HepG2 (cell line): ENCODE results near the gene MAN1B1. TPM values are rescaled to one million over a fixed set of nuclear protein-coding genes. Genes with fewer than 3 reads are reported as not detected.
A peak's percentile ranks its signal among the peaks of the same experiment; 100 is the strongest.

Source experiments
- ATF7 ChIP-seq, 2 experiments: fragments of 450-650 bp in 1 of 2; sonication (generic) in 1 of 2; formaldehyde crosslinking in 1 of 2; IDR thresholded peaks; 2 replicates each; pipeline versions ENCODE4 v1.4.0 to v1.6.1; 2016 to 2020; ENCODE audit warnings: antibody characterized with exemption in 1 of 2, mild to moderate bottlenecking in 1 of 2, missing genetic modification reagents in 1 of 2
- REST ChIP-seq, 2 experiments: IDR thresholded peaks; 2 replicates each; pipeline ENCODE4 v1.6.1; 2011 to 2012; ENCODE audit warnings: low read length in 2 of 2, borderline replicate concordance in 1 of 2, low read depth in 1 of 2, mild to moderate bottlenecking in 1 of 2, moderate library complexity in 1 of 2
- REXO4 ChIP-seq: sonication (generic); formaldehyde crosslinking; IDR thresholded peaks from 2 replicates; pipeline ENCODE4 v1.8.0; 2022; ENCODE audit warnings: missing genetic modification reagents, mild to moderate bottlenecking, borderline replicate concordance
- RORA ChIP-seq: sonication (generic); formaldehyde crosslinking; IDR thresholded peaks from 2 replicates; pipeline ENCODE4 v1.5.0; 2020; ENCODE audit warnings: mild to moderate bottlenecking, missing genetic modification reagents, moderate library complexity
- TFAP4 ChIP-seq: sonication (generic); IDR thresholded peaks from 2 replicates; pipeline ENCODE4 v1.6.1; 2016; ENCODE audit warnings: low read depth, borderline replicate concordance
- ZNF337 ChIP-seq: sonication (generic); formaldehyde crosslinking; IDR thresholded peaks from 2 replicates; pipeline ENCODE4 v1.5.1; 2020; ENCODE audit warnings: missing genetic modification reagents, low read depth, mild to moderate bottlenecking, borderline replicate concordance
- ZNF441 ChIP-seq: sonication (generic); formaldehyde crosslinking; IDR thresholded peaks from 2 replicates; pipeline ENCODE4 v1.7.0; 2021; ENCODE audit warnings: missing genetic modification reagents, borderline replicate concordance
- ZNF7 ChIP-seq: IDR thresholded peaks from 2 replicates; pipeline ENCODE4 v1.6.1; 2016; ENCODE audit warnings: missing biosample characterization, missing genetic modification reagents
- ZSCAN30 ChIP-seq: sonication (generic); formaldehyde crosslinking; IDR thresholded peaks from 2 replicates; pipeline ENCODE4 v1.5.0; 2020; ENCODE audit warnings: mild to moderate bottlenecking, missing genetic modification reagents
- polyA plus RNA-seq, 8 experiments: library from polyadenylated mRNA; depleted of rRNA in 3 of 8; stranded (reverse) in 7 of 8; unstranded in 1 of 8; fragments of >200 nt; fragmentation: Illumina TruSeq in 4 of 8; extraction: Trizol in 4 of 8; gene quantifications; 2 replicates each; pipeline versions ENCODE4 v1.2.1 to v1.2.3, GENCODE V29; 2011 to 2016; ENCODE audit warnings: low read depth in 4 of 8, missing spikeins in 1 of 8, mixed read lengths in 1 of 8; ENCODE audit not compliant: insufficient read depth in 1 of 8
- total RNA-seq, 5 experiments: library from RNA; depleted of rRNA; stranded (reverse); fragments of >200 nt; fragmentation: Illumina TruSeq; extraction: Trizol; gene quantifications; 2 replicates each; pipeline ENCODE4 v1.2.3, GENCODE V29; 2016; ENCODE audit warnings: low read depth in 1 of 5
- TF ChIP-seq, protein P1 (sequence below): sonication (generic); formaldehyde crosslinking; IDR thresholded peaks from 2 replicates; pipeline ENCODE4 v1.4.0; 2020; ENCODE audit warnings: mild to moderate bottlenecking, missing genetic modification reagents, borderline replicate concordance
- TF ChIP-seq, protein P2 (sequence below), 2 experiments: sonication (generic) in 1 of 2; formaldehyde crosslinking in 1 of 2; IDR thresholded peaks; 2 replicates each; pipeline versions ENCODE4 v1.6.1 to v1.9.0; 2014 to 2022; ENCODE audit warnings: antibody characterized with exemption in 1 of 2, borderline replicate concordance in 1 of 2, inconsistent platforms in 1 of 2, low read depth in 1 of 2, missing genetic modification reagents in 1 of 2

Gene MAN1B1
- total and polyA plus RNA-seq, 2 of the 13 experiments (the other 11 are each of a cell fraction or from before 2014, with no cell fraction given): 48.9 to 59.5 TPM

DNA sequence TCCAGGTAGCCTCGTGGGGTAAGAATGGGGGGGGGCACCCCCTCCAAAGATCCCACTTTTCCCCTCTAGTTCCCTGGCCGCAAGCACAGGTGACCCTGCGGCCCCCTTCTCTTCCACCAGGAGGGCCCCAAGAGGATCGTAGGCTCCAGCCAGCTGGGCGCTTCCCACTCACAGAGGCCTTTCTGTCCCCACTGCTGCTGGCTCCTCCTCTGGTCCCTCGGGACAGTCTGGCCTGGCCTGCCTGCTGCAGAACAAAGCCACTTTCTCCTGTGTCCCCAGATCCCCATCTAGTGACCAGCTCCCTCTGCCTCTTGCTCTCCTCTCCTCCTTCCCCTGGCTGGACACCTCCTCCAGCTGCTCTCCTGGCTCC is 15.9 kb upstream of the MAN1B1 start (continued):
- no peak for TF ChIP-seq RORA (CRISPR knock-in tag)
- TF ChIP-seq, protein P1, sequence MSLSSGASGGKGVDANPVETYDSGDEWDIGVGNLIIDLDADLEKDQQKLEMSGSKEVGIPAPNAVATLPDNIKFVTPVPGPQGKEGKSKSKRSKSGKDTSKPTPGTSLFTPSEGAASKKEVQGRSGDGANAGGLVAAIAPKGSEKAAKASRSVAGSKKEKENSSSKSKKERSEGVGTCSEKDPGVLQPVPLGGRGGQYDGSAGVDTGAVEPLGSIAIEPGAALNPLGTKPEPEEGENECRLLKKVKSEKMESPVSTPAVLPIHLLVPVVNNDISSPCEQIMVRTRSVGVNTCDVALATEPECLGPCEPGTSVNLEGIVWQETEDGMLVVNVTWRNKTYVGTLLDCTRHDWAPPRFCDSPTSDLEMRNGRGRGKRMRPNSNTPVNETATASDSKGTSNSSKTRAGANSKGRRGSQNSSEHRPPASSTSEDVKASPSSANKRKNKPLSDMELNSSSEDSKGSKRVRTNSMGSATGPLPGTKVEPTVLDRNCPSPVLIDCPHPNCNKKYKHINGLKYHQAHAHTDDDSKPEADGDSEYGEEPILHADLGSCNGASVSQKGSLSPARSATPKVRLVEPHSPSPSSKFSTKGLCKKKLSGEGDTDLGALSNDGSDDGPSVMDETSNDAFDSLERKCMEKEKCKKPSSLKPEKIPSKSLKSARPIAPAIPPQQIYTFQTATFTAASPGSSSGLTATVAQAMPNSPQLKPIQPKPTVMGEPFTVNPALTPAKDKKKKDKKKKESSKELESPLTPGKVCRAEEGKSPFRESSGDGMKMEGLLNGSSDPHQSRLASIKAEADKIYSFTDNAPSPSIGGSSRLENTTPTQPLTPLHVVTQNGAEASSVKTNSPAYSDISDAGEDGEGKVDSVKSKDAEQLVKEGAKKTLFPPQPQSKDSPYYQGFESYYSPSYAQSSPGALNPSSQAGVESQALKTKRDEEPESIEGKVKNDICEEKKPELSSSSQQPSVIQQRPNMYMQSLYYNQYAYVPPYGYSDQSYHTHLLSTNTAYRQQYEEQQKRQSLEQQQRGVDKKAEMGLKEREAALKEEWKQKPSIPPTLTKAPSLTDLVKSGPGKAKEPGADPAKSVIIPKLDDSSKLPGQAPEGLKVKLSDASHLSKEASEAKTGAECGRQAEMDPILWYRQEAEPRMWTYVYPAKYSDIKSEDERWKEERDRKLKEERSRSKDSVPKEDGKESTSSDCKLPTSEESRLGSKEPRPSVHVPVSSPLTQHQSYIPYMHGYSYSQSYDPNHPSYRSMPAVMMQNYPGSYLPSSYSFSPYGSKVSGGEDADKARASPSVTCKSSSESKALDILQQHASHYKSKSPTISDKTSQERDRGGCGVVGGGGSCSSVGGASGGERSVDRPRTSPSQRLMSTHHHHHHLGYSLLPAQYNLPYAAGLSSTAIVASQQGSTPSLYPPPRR (CRISPR knock-in tag): no peak
- TF ChIP-seq, protein P2, sequence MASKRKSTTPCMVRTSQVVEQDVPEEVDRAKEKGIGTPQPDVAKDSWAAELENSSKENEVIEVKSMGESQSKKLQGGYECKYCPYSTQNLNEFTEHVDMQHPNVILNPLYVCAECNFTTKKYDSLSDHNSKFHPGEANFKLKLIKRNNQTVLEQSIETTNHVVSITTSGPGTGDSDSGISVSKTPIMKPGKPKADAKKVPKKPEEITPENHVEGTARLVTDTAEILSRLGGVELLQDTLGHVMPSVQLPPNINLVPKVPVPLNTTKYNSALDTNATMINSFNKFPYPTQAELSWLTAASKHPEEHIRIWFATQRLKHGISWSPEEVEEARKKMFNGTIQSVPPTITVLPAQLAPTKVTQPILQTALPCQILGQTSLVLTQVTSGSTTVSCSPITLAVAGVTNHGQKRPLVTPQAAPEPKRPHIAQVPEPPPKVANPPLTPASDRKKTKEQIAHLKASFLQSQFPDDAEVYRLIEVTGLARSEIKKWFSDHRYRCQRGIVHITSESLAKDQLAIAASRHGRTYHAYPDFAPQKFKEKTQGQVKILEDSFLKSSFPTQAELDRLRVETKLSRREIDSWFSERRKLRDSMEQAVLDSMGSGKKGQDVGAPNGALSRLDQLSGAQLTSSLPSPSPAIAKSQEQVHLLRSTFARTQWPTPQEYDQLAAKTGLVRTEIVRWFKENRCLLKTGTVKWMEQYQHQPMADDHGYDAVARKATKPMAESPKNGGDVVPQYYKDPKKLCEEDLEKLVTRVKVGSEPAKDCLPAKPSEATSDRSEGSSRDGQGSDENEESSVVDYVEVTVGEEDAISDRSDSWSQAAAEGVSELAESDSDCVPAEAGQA (IDR thresholded peaks at IDR 0.05; ENCODE audit: low read depth): no peak
- TF ChIP-seq, protein P2 (CRISPR knock-in tag; IDR thresholded peaks at IDR 0.05; ENCODE audit: borderline replicate concordance): no peak
- TF ChIP-seq REST (IDR thresholded peaks at IDR 0.05; ENCODE audit: borderline replicate concordance in 1 of 2, low read depth in 1 of 2, low read length in 2 of 2): no peak
- TF ChIP-seq TFAP4: 0 out of 2 replicates have a peak, but pooled peaks have one; percentile 23
- TF ChIP-seq ZNF441 (CRISPR knock-in tag): 0 out of 2 replicates have a peak, but pooled peaks have one; percentile 15
- no peak for TF ChIP-seq ZNF7 (CRISPR knock-in tag)
- 0 out of 2 replicates have a peak, but pooled peaks have one; percentile 55 for TF ChIP-seq ZNF337 (CRISPR knock-in tag)
- no peak for TF ChIP-seq REXO4 (CRISPR knock-in tag)
- no peak for TF ChIP-seq ZSCAN30 (CRISPR knock-in tag)
- no peak for TF ChIP-seq ATF7 (IDR thresholded peaks at IDR 0.05)
- no peak for TF ChIP-seq ATF7 (CRISPR knock-in tag; IDR thresholded peaks at IDR 0.05)
